GM12892 (cell line): Measurements from ENCODE around the gene CPT1B.

Experiments used
- DNase-seq: peaks from one replicate; pipeline ENCODE4 v3.0.0; 2011; ENCODE audit not compliant: insufficient read length
- FAIRE-seq: peaks from 2 replicates; lab custom pipeline; 2011; peaks lifted over from hg19 to GRCh38; lab: Jason Lieb, UNC
- POLR2A ChIP-seq: IDR thresholded peaks from 2 replicates; pipeline ENCODE4 v1.6.1; 2011; ENCODE audit warnings: low read depth, low read length, control low read depth
- POLR2AphosphoS5 ChIP-seq: IDR thresholded peaks from 2 replicates; pipeline ENCODE4 v1.6.1; 2011; ENCODE audit warnings: low read depth, low read length, control low read depth
- TAF1 ChIP-seq: IDR thresholded peaks from 2 replicates; pipeline ENCODE4 v1.6.1; 2011; ENCODE audit warnings: low read depth, mild to moderate bottlenecking, control low read depth, low read length, borderline replicate concordance

Gene CPT1B

GRCh38 chr22:50562523-50563412, 15.5 kb downstream of the CPT1B start, which contains the start of gene SYCE3:
SYCE3 (minus strand) TSS chr22:50562919; CDS start chr22:50556405, 6,514 bp downstream.
- DNase-seq, result peak; percentile 94
- no peak for TF ChIP-seq TAF1
- TF ChIP-seq POLR2AphosphoS5, result no peak
- peak; percentile 43; the same call in 1 of the 2 replicates for TF ChIP-seq POLR2A
- FAIRE-seq, result peak; percentile 100

- DNase-seq, result no peak
Measured at GRCh38 chr22:50561401-50562358, 16.5 kb downstream of the CPT1B start.

GRCh38 chr22:50560034-50560433, 18.2 kb downstream of the CPT1B start:
- FAIRE-seq (no peak), DNase-seq (no peak)
- TF ChIP-seq POLR2A (no peak), TAF1 (no peak), POLR2AphosphoS5 (no peak)

More at GRCh38 chr22:50561401-50562358, 16.5 kb downstream of the CPT1B start:
- FAIRE-seq, result no peak
- TF ChIP-seq TAF1 (no peak), POLR2AphosphoS5 (no peak), POLR2A (no peak)

GRCh38 chr22:50556703-50557102, 21.5 kb downstream of the CPT1B start:
- no peak for TF ChIP-seq POLR2AphosphoS5
- no peak for DNase-seq
- no peak for FAIRE-seq

- TF ChIP-seq POLR2AphosphoS5 (no peak), TAF1 (no peak), POLR2A (no peak)
- DNase-seq, result no peak
- no peak for FAIRE-seq
Measured at GRCh38 chr22:50553310-50553709, 24.9 kb downstream of the CPT1B start.

GRCh38 chr22:50551160-50551752, 27.0 kb downstream of the CPT1B start:
- DNase-seq (no peak), FAIRE-seq (no peak)
- TF ChIP-seq TAF1 (no peak), POLR2AphosphoS5 (no peak), POLR2A (no peak)

GRCh38 chr22:50550395-50550794, 27.8 kb downstream of the CPT1B start:
- no peak for TF ChIP-seq POLR2A
- TF ChIP-seq POLR2AphosphoS5, result no peak
- no peak for TF ChIP-seq TAF1
- FAIRE-seq (no peak), DNase-seq (no peak)

GRCh38 chr22:50548921-50549790, 29.1 kb downstream of the CPT1B start:
- no peak for TF ChIP-seq POLR2AphosphoS5
- FAIRE-seq (no peak), DNase-seq (peak; percentile 64)

- TF ChIP-seq TAF1 (no peak), POLR2AphosphoS5 (no peak), POLR2A (no peak; the same call in 1 of the 2 replicates)
- peak; percentile 77 for DNase-seq
- FAIRE-seq, result peak; percentile 64
Measured at GRCh38 chr22:50548040-50548920, 29.9 kb downstream of the CPT1B start.

- FAIRE-seq (no peak), DNase-seq (no peak)
- no peak for TF ChIP-seq TAF1
- TF ChIP-seq POLR2AphosphoS5, result no peak
- TF ChIP-seq POLR2A, result no peak
Measured at GRCh38 chr22:50547263-50547985, 30.8 kb downstream of the CPT1B start.
